HUES48 (cell line): Measurements from ENCODE around the gene KIAA1328.

ENCODE experiments used
- H3K27ac ChIP-seq: one replicate; pipeline ENCODE4 v1.7.0; 2013; ENCODE audit warnings: low read depth, low read length, inconsistent platforms
- H3K27me3 ChIP-seq: 2 replicates; pipeline ENCODE4 v1.6.1; 2013; ENCODE audit warnings: mild to moderate bottlenecking, low read length; ENCODE audit not compliant: control insufficient read depth, insufficient read depth
- H3K36me3 ChIP-seq: 2 replicates; pipeline ENCODE4 v1.6.1; 2013; ENCODE audit warnings: low read length; ENCODE audit not compliant: control insufficient read depth, insufficient read depth
- H3K4me1 ChIP-seq: 2 replicates; pipeline ENCODE4 v1.6.1; 2013; ENCODE audit warnings: mild to moderate bottlenecking, low read length; ENCODE audit not compliant: control insufficient read depth, insufficient read depth
- H3K4me3 ChIP-seq: 2 replicates; pipeline ENCODE4 v1.5.1; 2013; ENCODE audit warnings: mild to moderate bottlenecking, low read depth, low read length
- H3K9ac ChIP-seq: 2 replicates; pipeline ENCODE4 v1.6.1; 2013; ENCODE audit warnings: mild to moderate bottlenecking, low read depth, low read length, moderate library complexity
- H3K9me3 ChIP-seq: 2 replicates; pipeline ENCODE4 v1.6.1; 2013; ENCODE audit warnings: low read length; ENCODE audit not compliant: control insufficient read depth, insufficient read depth

Gene KIAA1328

GRCh38 chr18:37242091-37242490 lies 413.2 kb downstream of the KIAA1328 start:
- Histone ChIP-seq H3K27ac (no peak overlapping the region), H3K9me3 (no peaks in the 10 kb centered on the region), H3K4me3 (no peak overlapping the region), H3K36me3 (no peaks in the 10 kb centered on the region), H3K27me3 (peaks cover 26% of the 10 kb centered on the region), H3K9ac (no peak overlapping the region), H3K4me1 (peaks cover 10% of the 10 kb centered on the region; the same call in 1 of the 2 replicates)

- Histone ChIP-seq H3K27ac (no peak overlapping the region), H3K4me1 (peaks cover 13% of the 10 kb centered on the region; the same call in 1 of the 2 replicates), H3K9me3 (no peaks in the 10 kb centered on the region), H3K27me3 (peaks cover 26% of the 10 kb centered on the region), H3K36me3 (no peaks in the 10 kb centered on the region), H3K4me3 (no peak overlapping the region), H3K9ac (no peak overlapping the region)
Measured at GRCh38 chr18:37242826-37243560, 414.1 kb downstream of the KIAA1328 start.

GRCh38 chr18:37243741-37244140 lies 414.8 kb downstream of the KIAA1328 start:
- H3K36me3 ChIP-seq, result no peaks in the 10 kb centered on the region
- peaks cover 26% of the 10 kb centered on the region for H3K27me3 ChIP-seq
- H3K4me3 ChIP-seq, result peak overlapping the region; percentile 17; the same call in 1 of the 2 replicates
- H3K9ac ChIP-seq, result no peak overlapping the region
- peaks cover 13% of the 10 kb centered on the region; the same call in 1 of the 2 replicates for H3K4me1 ChIP-seq
- no peak overlapping the region for H3K27ac ChIP-seq
- no peaks in the 10 kb centered on the region for H3K9me3 ChIP-seq

- Histone ChIP-seq H3K27me3 (peaks cover 26% of the 10 kb centered on the region), H3K36me3 (no peaks in the 10 kb centered on the region), H3K4me3 (no peak overlapping the region), H3K9me3 (no peaks in the 10 kb centered on the region), H3K9ac (no peak overlapping the region), H3K4me1 (peaks cover 13% of the 10 kb centered on the region; the same call in 1 of the 2 replicates), H3K27ac (no peak overlapping the region)
Measured at GRCh38 chr18:37244618-37245017, 415.7 kb downstream of the KIAA1328 start.

- H3K36me3 ChIP-seq, result no peaks in the 10 kb centered on the region
- H3K27me3 ChIP-seq, result peaks cover 31% of the 10 kb centered on the region
- H3K9ac ChIP-seq, result no peak overlapping the region
- H3K4me3 ChIP-seq, result no peak overlapping the region
- no peak overlapping the region for H3K27ac ChIP-seq
- no peaks in the 10 kb centered on the region for H3K9me3 ChIP-seq
- H3K4me1 ChIP-seq, result peaks cover 13% of the 10 kb centered on the region; the same call in 1 of the 2 replicates
Measured at GRCh38 chr18:37246779-37247340, 417.9 kb downstream of the KIAA1328 start.

GRCh38 chr18:37247497-37248161 lies 418.7 kb downstream of the KIAA1328 start:
- H3K4me1 ChIP-seq, result peaks cover 13% of the 10 kb centered on the region; the same call in 1 of the 2 replicates
- H3K9me3 ChIP-seq, result no peaks in the 10 kb centered on the region
- H3K27ac ChIP-seq, result no peak overlapping the region
- no peaks in the 10 kb centered on the region for H3K36me3 ChIP-seq
- H3K4me3 ChIP-seq, result no peak overlapping the region
- H3K27me3 ChIP-seq, result peaks cover 35% of the 10 kb centered on the region
- H3K9ac ChIP-seq, result no peak overlapping the region

GRCh38 chr18:37248281-37248680 lies 419.4 kb downstream of the KIAA1328 start:
- Histone ChIP-seq H3K36me3 (no peaks in the 10 kb centered on the region), H3K9me3 (no peaks in the 10 kb centered on the region), H3K27me3 (peaks cover 36% of the 10 kb centered on the region), H3K4me3 (no peak overlapping the region), H3K9ac (no peak overlapping the region), H3K4me1 (peaks cover 18% of the 10 kb centered on the region), H3K27ac (no peak overlapping the region)

GRCh38 chr18:37249171-37249886 lies 420.4 kb downstream of the KIAA1328 start:
- Histone ChIP-seq H3K4me1 (peaks cover 16% of the 10 kb centered on the region), H3K4me3 (no peak overlapping the region), H3K36me3 (no peaks in the 10 kb centered on the region), H3K27ac (no peak overlapping the region), H3K27me3 (peaks cover 29% of the 10 kb centered on the region), H3K9ac (no peak overlapping the region), H3K9me3 (no peaks in the 10 kb centered on the region)

GRCh38 chr18:37249895-37250618 lies 421.1 kb downstream of the KIAA1328 start:
- Histone ChIP-seq H3K9me3 (no peaks in the 10 kb centered on the region), H3K4me1 (peaks cover 18% of the 10 kb centered on the region), H3K36me3 (no peaks in the 10 kb centered on the region), H3K4me3 (no peak overlapping the region), H3K27me3 (peaks cover 34% of the 10 kb centered on the region), H3K9ac (no peak overlapping the region), H3K27ac (no peak overlapping the region)

GRCh38 chr18:37251679-37252078 lies 422.8 kb downstream of the KIAA1328 start:
- H3K27ac ChIP-seq, result no peak overlapping the region
- H3K4me3 ChIP-seq, result no peak overlapping the region
- peaks cover 39% of the 10 kb centered on the region for H3K27me3 ChIP-seq
- H3K4me1 ChIP-seq, result peaks cover 15% of the 10 kb centered on the region
- H3K9ac ChIP-seq, result no peak overlapping the region
- H3K36me3 ChIP-seq, result no peaks in the 10 kb centered on the region
- H3K9me3 ChIP-seq, result no peaks in the 10 kb centered on the region
